ENCODE results near the gene SPEF1. TPM values are rescaled to one million over a fixed set of nuclear protein-coding genes. Genes with fewer than 3 reads are reported as not detected.

The SPEF1 gene
- total and polyA plus RNA-seq, 2 of the 4 experiments (the other 2 are of a cell fraction) = 0.15 TPM; not detected in 1

GRCh38 chr20:3820048-3820900 is 39.0 kb upstream of the SPEF1 start, which contains the start of gene AP5S1:
AP5S1 (plus strand) TSS chr20:3820547; CDS start chr20:3822118, 1,571 bp downstream.
- H2BK120ac ChIP-seq (ENCODE audit: low read depth, low read length) = peak within 1 kb of the TSS; percentile 90
- peaks cover 24% of the 10 kb centered on the region for H3K36me3 ChIP-seq (ENCODE audit: control insufficient read depth, insufficient read depth, low read length)
- H3K23ac ChIP-seq (ENCODE audit: low read depth, low read length) = peak within 1 kb of the TSS; percentile 94; the same call in 1 of the 2 replicates
- H3K9me1 ChIP-seq (ENCODE audit: insufficient read depth, low read length) = 0 out of 2 replicates have a peak, but pooled peaks cover 12% of the 10 kb centered on the region
- H3K4me2 ChIP-seq (ENCODE audit: low read depth, low read length) = peak within 1 kb of the TSS; percentile 74
- H3K18ac ChIP-seq (ENCODE audit: low read depth, low read length) = peak within 1 kb of the TSS; percentile 95
- H3K4ac ChIP-seq (ENCODE audit: low read depth, low read length) = peak within 1 kb of the TSS; percentile 95
- dilution Hi-C loops (cut with HindIII; ENCODE audit: low sequenced_read_pairs, unreplicated experiment) (no loop called here), in situ Hi-C loops (cut with MboI; ENCODE audit: low sequenced_read_pairs) (no loop called here), intact Hi-C loops (cut with micrococcal nuclease) (loop anchor here (1.0 kb wide), 3 partner anchors 9 to 67 kb away; partner anchors contain the start of gene CENPB)
- H2AFZ ChIP-seq (replicated peaks; ENCODE audit: low read length, poor library complexity) = peak within 1 kb of the TSS; percentile 97
- TSS peak; percentile 72 for BruUV-seq (replicated peaks)
- peak within 1 kb of the TSS; percentile 99 for H4K91ac ChIP-seq (ENCODE audit: insufficient read depth, low read depth, low read length)
- H3K9ac ChIP-seq (ENCODE audit: low read depth, low read length) = peak within 1 kb of the TSS; percentile 97
- DNase-seq (peak; percentile 96), ATAC-seq (ENCODE audit: low read depth) (peak; percentile 93)
- peak within 1 kb of the TSS; percentile 99 for H3K14ac ChIP-seq (replicated peaks; ENCODE audit: low read depth, low read length)
- H3K56ac ChIP-seq (ENCODE audit: extremely low read depth, insufficient read depth, low read length) = peak within 1 kb of the TSS; percentile 92
- peak within 1 kb of the TSS; percentile 98 for H3K27ac ChIP-seq (ENCODE audit: insufficient read depth, low read length)
- H3K9me3 ChIP-seq (ENCODE audit: control insufficient read depth, insufficient read depth, low read length) = no peaks in the 10 kb centered on the region
- H3K79me1 ChIP-seq (ENCODE audit: low read depth in 1 of 2, low read length in 2 of 2) = peaks cover 14 to 37% of the 10 kb centered on the region in 2 experiments; a peak in 3 of 4 replicates
- CTCF ChIA-PET = interaction anchor here (0.7 to 1.6 kb wide), 6 partner anchors 9 to 52 kb away, joined by 3 to 18 read pairs (median 4); partner anchors contain the start of gene CENPB
- H3K4me3 ChIP-seq (ENCODE audit: insufficient read depth, low read depth, low read length) = peak within 1 kb of the TSS; percentile 70
- POLR2A ChIA-PET (ENCODE audit: unreplicated experiment) = interaction anchor here (0.6 to 1.0 kb wide), 3 partner anchors 33 to 121 kb away, joined by 4 to 5 read pairs (median 4); no protein-coding TSS in a partner anchor
- H4K8ac ChIP-seq (ENCODE audit: low read depth in 2 of 2, low read length in 2 of 2) = peak within 1 kb of the TSS; percentile 68 to 100
- H2BK15ac ChIP-seq (ENCODE audit: low read depth, low read length) = peak within 1 kb of the TSS; percentile 68; the same call in 1 of the 3 replicates
- H2AK5ac ChIP-seq (ENCODE audit: low read depth, low read length) = peak within 1 kb of the TSS; percentile 98
- H2BK5ac ChIP-seq (ENCODE audit: low read depth, low read length, poor library complexity, severe bottlenecking) = peak within 1 kb of the TSS; percentile 98
- H3K27me3 ChIP-seq (ENCODE audit: control insufficient read depth, insufficient read depth, low read length) = no peaks in the 10 kb centered on the region
- H4K20me1 ChIP-seq (ENCODE audit: insufficient read depth, low read length) = no peaks in the 10 kb centered on the region
- peaks cover 8% of the 10 kb centered on the region; the same call in 1 of the 2 replicates for H3K4me1 ChIP-seq (ENCODE audit: control insufficient read depth, insufficient read depth, low read length)
- peak within 1 kb of the TSS; percentile 37; the same call in 1 of the 2 replicates for H2BK20ac ChIP-seq (ENCODE audit: low read depth, low read length)
- H2AK9ac ChIP-seq (replicated peaks; ENCODE audit: low read depth, low read length, poor library complexity) = peak within 1 kb of the TSS; percentile 99
- H4K5ac ChIP-seq (ENCODE audit: low read depth, low read length) = peak within 1 kb of the TSS; percentile 98
- 0% methylated on average over 67 of the region's 96 CpGs; no CpG with 5 or more reads in 1 of the 2 experiments for WGBS, 2 experiments (ENCODE audit: extremely low coverage in 2 of 2, insufficient read length in 1 of 2)
- peak; percentile 95 for TF ChIP-seq CTCF (conservative IDR thresholded peaks at IDR 0.05; ENCODE audit: low read depth, low read length)
- no peak for TF ChIP-seq FOS (IDR thresholded peaks at IDR 0.05; ENCODE audit: low read depth, low read length)
- TF ChIP-seq NFE2L2 (IDR thresholded peaks at IDR 0.05; ENCODE audit: low read depth, low read length) = peak; percentile 28; the same call in 1 of the 2 replicates
- no peak for TF ChIP-seq RFX5 (IDR thresholded peaks at IDR 0.05; ENCODE audit: low read depth, low read length)
- peak; percentile 54 for TF ChIP-seq CEBPB (IDR thresholded peaks at IDR 0.05; ENCODE audit: low read depth, low read length)
- no peak for TF ChIP-seq RCOR1 (IDR thresholded peaks at IDR 0.05; ENCODE audit: insufficient replicate concordance, low read length)
- peak; percentile 73 for TF ChIP-seq RAD21 (IDR thresholded peaks at IDR 0.05; ENCODE audit: low read length)
- no peak for TF ChIP-seq ELK1 (IDR thresholded peaks at IDR 0.05; ENCODE audit: borderline replicate concordance, low read depth, low read length)
- TF ChIP-seq SMC3 (IDR thresholded peaks at IDR 0.05; ENCODE audit: low read depth, low read length) = peak; percentile 87
- no peak for TF ChIP-seq CHD1 (IDR thresholded peaks at IDR 0.05; ENCODE audit: low read depth, low read length)
- no peak; the same call in 1 of the 2 replicates for TF ChIP-seq MXI1 (IDR thresholded peaks at IDR 0.05; ENCODE audit: borderline replicate concordance, low read depth, low read length)
- no peak; the same call in 1 of the 2 replicates for TF ChIP-seq USF2 (IDR thresholded peaks at IDR 0.05; ENCODE audit: low read depth, low read length)

Measured in IMR-90 (cell line).